ENCODE results near the gene GCNA. TPM values are rescaled to one million over a fixed set of nuclear protein-coding genes. Genes with fewer than 3 reads are reported as not detected.

Gene GCNA
- total and polyA plus RNA-seq, 10 of the 15 experiments (the other 5 are each of a cell fraction or from before 2014, with no cell fraction given), result 0.37 to 1.6 (median 0.90) TPM

DNA sequence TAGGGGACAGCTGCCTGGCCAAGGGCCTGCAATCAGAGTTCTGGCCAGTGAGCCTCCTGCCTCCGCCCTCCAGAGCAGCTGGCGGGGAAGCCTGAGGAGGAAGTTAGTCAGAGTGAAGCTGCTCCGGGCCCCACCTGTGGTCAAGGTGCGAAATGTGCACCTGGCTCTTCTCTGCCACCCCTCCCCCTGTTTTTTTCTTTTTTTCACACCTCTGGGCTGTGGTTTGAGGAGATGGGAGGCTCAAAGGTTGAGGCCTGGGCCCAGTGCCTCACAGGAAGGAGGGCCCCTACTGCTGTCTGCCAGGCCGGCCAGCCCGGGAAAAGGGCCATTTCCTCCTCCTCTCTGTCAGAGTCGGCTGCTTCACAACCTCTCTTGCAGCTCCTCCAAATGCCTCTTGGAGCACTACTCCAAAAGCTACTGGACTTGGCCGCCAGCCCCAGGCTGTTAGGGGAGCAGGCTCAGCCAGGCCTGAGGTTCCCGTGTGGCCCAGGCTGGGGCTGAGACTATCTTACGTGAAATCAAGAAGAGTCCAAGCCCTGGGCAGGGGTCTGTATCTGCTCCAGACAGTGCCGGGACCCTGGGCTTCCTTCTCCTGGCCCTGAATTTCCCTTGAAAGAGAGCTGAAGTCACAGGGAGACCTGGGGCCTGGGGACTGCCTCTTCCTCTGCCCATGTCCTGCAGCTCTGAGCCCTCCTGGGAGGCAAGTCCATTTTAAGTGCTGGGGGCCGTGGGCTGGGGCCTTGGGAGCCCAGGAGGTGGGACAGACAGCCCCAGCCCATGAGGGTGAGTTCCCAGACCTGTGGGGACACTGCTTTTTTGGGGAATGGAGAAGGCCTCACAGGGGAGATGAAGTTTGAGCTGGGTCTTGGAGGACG is 44.6 kb downstream of the GCNA start (continued):
- TF ChIP-seq ZSCAN29 (IDR thresholded peaks at IDR 0.05) (no peak), RBBP5 (conservative IDR thresholded peaks at IDR 0.05) (no peak), CHD1 (IDR thresholded peaks at IDR 0.05; ENCODE audit: low read depth, low read length) (no peak), ZNF274 (IDR thresholded peaks at IDR 0.05; ENCODE audit: insufficient read depth, insufficient read length) (no peak), YBX1 (IDR thresholded peaks at IDR 0.05) (no peak), HDAC2 (IDR thresholded peaks at IDR 0.05) (no peak), TBL1XR1 (IDR thresholded peaks at IDR 0.05; ENCODE audit: low read depth, low read length) (peak; percentile 82; the same call in 1 of the 2 replicates), TCF12 (IDR thresholded peaks at IDR 0.05; ENCODE audit: low read depth, low read length) (peak; percentile 100), POU2F2 (IDR thresholded peaks at IDR 0.05; ENCODE audit: borderline replicate concordance, low read depth, low read length) (peak; percentile 75; the same call in 2 of the 3 replicates), HCFC1 (IDR thresholded peaks at IDR 0.05; ENCODE audit: low read length) (no peak), SUPT20H (IDR thresholded peaks at IDR 0.05; ENCODE audit: borderline replicate concordance, control insufficient read depth, low read depth, low read length) (no peak)
- TF ChIP-seq, protein P1, sequence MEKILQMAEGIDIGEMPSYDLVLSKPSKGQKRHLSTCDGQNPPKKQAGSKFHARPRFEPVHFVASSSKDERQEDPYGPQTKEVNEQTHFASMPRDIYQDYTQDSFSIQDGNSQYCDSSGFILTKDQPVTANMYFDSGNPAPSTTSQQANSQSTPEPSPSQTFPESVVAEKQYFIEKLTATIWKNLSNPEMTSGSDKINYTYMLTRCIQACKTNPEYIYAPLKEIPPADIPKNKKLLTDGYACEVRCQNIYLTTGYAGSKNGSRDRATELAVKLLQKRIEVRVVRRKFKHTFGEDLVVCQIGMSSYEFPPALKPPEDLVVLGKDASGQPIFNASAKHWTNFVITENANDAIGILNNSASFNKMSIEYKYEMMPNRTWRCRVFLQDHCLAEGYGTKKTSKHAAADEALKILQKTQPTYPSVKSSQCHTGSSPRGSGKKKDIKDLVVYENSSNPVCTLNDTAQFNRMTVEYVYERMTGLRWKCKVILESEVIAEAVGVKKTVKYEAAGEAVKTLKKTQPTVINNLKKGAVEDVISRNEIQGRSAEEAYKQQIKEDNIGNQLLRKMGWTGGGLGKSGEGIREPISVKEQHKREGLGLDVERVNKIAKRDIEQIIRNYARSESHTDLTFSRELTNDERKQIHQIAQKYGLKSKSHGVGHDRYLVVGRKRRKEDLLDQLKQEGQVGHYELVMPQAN (conservative IDR thresholded peaks at IDR 0.05), result peak; percentile 19; the same call in 1 of the 2 replicates
- TF ChIP-seq, protein P2, sequence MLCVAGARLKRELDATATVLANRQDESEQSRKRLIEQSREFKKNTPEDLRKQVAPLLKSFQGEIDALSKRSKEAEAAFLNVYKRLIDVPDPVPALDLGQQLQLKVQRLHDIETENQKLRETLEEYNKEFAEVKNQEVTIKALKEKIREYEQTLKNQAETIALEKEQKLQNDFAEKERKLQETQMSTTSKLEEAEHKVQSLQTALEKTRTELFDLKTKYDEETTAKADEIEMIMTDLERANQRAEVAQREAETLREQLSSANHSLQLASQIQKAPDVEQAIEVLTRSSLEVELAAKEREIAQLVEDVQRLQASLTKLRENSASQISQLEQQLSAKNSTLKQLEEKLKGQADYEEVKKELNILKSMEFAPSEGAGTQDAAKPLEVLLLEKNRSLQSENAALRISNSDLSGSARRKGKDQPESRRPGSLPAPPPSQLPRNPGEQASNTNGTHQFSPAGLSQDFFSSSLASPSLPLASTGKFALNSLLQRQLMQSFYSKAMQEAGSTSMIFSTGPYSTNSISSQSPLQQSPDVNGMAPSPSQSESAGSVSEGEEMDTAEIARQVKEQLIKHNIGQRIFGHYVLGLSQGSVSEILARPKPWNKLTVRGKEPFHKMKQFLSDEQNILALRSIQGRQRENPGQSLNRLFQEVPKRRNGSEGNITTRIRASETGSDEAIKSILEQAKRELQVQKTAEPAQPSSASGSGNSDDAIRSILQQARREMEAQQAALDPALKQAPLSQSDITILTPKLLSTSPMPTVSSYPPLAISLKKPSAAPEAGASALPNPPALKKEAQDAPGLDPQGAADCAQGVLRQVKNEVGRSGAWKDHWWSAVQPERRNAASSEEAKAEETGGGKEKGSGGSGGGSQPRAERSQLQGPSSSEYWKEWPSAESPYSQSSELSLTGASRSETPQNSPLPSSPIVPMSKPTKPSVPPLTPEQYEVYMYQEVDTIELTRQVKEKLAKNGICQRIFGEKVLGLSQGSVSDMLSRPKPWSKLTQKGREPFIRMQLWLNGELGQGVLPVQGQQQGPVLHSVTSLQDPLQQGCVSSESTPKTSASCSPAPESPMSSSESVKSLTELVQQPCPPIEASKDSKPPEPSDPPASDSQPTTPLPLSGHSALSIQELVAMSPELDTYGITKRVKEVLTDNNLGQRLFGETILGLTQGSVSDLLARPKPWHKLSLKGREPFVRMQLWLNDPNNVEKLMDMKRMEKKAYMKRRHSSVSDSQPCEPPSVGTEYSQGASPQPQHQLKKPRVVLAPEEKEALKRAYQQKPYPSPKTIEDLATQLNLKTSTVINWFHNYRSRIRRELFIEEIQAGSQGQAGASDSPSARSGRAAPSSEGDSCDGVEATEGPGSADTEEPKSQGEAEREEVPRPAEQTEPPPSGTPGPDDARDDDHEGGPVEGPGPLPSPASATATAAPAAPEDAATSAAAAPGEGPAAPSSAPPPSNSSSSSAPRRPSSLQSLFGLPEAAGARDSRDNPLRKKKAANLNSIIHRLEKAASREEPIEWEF (IDR thresholded peaks at IDR 0.05; ENCODE audit: insufficient replicate concordance, low read depth, low read length), result no peak
- TF ChIP-seq, protein P3, sequence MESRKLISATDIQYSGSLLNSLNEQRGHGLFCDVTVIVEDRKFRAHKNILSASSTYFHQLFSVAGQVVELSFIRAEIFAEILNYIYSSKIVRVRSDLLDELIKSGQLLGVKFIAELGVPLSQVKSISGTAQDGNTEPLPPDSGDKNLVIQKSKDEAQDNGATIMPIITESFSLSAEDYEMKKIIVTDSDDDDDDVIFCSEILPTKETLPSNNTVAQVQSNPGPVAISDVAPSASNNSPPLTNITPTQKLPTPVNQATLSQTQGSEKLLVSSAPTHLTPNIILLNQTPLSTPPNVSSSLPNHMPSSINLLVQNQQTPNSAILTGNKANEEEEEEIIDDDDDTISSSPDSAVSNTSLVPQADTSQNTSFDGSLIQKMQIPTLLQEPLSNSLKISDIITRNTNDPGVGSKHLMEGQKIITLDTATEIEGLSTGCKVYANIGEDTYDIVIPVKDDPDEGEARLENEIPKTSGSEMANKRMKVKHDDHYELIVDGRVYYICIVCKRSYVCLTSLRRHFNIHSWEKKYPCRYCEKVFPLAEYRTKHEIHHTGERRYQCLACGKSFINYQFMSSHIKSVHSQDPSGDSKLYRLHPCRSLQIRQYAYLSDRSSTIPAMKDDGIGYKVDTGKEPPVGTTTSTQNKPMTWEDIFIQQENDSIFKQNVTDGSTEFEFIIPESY (IDR thresholded peaks at IDR 0.05), result no peak
- TF ChIP-seq, protein P4, sequence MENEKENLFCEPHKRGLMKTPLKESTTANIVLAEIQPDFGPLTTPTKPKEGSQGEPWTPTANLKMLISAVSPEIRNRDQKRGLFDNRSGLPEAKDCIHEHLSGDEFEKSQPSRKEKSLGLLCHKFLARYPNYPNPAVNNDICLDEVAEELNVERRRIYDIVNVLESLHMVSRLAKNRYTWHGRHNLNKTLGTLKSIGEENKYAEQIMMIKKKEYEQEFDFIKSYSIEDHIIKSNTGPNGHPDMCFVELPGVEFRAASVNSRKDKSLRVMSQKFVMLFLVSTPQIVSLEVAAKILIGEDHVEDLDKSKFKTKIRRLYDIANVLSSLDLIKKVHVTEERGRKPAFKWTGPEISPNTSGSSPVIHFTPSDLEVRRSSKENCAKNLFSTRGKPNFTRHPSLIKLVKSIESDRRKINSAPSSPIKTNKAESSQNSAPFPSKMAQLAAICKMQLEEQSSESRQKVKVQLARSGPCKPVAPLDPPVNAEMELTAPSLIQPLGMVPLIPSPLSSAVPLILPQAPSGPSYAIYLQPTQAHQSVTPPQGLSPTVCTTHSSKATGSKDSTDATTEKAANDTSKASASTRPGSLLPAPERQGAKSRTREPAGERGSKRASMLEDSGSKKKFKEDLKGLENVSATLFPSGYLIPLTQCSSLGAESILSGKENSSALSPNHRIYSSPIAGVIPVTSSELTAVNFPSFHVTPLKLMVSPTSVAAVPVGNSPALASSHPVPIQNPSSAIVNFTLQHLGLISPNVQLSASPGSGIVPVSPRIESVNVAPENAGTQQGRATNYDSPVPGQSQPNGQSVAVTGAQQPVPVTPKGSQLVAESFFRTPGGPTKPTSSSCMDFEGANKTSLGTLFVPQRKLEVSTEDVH (IDR thresholded peaks at IDR 0.05; ENCODE audit: low read depth, partially characterized antibody), result no peak
- TF ChIP-seq, protein P5, sequence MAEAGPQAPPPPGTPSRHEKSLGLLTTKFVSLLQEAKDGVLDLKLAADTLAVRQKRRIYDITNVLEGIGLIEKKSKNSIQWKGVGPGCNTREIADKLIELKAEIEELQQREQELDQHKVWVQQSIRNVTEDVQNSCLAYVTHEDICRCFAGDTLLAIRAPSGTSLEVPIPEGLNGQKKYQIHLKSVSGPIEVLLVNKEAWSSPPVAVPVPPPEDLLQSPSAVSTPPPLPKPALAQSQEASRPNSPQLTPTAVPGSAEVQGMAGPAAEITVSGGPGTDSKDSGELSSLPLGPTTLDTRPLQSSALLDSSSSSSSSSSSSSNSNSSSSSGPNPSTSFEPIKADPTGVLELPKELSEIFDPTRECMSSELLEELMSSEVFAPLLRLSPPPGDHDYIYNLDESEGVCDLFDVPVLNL (IDR thresholded peaks at IDR 0.05; ENCODE audit: low read depth, low read length), result no peak
